HG02571 (cell line): ENCODE data around the gene GRIA1.

Source experiments
- ATAC-seq: cut with Tn5 transposase; IDR thresholded peaks from one replicate; pipeline ENCODE4 v1.9.1; 2021; ENCODE audit warnings: mild to moderate bottlenecking, moderate library complexity; ENCODE audit not compliant: unreplicated experiment

GRIA1 gene

DNA sequence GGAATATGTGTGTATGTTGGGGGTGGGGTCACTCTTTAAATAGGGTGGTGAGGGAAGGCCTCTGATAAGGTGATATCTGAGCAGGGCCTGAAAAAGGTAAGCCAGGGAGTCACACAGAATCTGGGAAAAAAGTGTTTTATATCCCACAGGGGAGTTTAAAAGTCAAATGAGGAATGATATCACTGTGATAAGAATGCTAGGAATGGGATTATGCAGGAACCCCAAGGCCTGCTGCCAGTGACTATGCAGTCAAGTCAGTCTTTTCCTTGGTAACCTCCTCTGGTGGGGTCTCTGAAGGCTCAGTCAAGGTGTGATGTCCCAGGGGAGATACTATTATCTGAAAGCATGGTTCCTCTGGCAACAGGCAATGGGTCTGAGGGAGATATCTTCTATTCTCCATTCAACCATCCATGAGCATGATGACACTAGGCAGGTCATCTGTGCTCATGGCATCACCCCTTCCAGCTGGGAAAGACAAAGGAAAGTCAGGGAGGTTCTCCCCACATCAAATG, 53.5 kb downstream of the GRIA1 start:
- no peak for ATAC-seq

DNA sequence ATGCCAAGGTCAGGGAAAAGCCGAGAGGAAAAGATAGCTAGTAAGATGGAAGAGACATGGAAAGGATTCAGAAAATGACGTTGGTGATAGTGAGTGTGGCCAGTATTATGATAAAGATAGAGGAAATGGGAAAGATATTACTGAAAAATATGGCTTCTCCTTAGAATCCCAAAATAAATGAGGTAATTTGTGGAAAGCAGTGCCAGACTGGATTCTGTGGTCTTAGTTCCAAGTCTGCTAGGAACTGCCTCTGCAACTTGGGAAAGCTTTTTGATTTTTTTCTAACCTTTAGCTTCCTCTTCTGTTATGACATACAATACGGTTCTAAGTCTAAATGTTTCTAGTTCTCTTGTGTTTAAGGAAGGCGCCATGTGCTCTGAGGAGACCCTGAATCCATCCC, 54.2 kb downstream of the GRIA1 start:
- ATAC-seq = no peak

DNA sequence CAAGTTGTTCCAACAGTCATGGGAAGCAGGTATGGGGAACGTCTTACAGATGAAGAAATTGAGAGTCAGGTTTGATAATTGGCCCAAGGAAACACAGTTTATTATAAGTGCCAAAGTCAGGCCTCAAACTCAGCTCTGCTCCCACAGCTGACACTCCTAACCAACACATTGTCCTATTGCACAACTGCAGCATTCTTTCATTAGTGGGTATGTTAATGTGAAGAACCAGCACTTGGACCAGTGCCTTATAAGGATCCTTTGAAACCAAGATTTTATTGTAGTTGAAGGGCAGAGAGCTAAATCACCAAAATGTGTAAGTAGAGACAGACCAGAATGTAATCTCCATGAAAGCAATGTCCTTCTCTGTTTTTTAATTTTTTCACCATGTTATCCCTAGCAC, 56.1 kb downstream of the GRIA1 start:
- no peak for ATAC-seq

DNA sequence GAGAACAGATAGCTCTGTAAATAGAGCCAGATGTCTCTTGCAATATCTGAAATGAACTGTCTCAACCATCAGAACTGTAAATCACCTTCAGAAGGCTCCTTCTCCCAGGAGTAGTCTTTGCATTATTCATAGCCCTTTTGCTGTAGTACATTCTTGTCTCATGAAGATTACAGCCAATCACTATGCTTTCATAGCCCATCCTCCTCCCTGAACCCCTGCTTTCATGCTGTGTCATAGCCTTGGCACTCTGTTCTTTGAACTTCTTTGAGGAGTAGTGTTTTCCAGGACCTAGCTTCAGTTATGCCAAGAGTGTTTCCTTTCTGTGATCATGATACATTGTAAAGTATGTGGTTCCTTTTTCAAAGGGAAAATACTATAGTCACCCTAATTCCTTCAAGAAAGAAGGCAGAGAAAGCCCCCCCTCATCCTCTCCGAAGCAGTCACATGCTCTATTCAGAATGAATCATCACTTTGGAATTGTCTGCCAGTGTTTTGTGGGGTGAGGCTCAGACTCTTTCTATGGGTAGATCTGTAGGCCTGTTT, 61.1 kb downstream of the GRIA1 start:
- ATAC-seq = no peak

DNA sequence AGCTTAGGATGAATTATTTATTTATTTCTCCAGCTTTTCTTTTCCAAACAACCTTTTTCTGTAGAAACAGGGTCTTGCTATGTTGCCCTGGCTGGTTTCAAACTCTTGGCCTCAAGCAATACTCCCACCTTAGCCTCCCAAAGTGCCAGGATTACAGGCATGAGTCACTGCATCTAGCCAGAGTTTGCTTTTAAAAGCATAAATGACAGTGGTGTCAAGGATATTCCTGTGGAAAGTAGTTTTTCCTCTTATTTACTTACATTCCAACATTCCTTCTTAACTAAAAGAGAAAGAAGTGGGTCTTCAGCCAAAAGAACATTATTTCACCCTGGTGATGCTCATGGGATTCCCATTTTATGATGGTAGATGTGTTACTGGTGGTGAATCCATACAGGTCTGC, 62.4 kb downstream of the GRIA1 start:
- ATAC-seq = no peak

DNA sequence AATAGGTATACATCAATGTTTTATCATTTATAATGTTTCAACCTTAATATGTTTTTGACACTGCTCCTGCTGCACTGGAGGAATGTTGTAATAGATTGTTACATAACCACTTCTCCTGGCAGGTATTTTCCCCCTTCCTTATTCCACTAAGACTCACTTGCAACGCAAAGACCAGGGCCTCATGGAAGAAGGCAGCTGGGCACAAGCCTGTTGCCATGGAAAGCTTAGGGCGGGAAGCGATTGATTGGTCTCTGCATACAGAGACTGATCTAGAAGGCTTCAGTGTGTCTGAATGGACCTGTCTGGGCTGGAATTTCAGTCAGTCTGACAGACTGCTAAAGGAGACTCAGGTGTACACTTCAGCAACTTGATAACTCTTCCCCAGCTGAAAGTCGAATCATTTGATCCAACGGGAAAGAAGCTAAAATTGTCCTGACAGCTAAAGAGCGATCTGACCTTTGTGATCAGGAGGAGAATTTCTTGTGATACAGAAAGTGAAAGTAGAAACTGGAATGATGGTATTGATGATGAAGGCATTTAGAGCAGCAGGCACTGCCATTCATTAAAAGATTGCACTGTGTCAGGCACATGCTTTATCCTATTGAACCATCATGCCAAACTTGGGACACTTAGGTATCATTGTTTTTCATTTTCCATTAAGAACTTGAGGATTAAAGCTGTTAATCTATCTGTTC, 65.1 kb downstream of the GRIA1 start:
- ATAC-seq = no peak

DNA sequence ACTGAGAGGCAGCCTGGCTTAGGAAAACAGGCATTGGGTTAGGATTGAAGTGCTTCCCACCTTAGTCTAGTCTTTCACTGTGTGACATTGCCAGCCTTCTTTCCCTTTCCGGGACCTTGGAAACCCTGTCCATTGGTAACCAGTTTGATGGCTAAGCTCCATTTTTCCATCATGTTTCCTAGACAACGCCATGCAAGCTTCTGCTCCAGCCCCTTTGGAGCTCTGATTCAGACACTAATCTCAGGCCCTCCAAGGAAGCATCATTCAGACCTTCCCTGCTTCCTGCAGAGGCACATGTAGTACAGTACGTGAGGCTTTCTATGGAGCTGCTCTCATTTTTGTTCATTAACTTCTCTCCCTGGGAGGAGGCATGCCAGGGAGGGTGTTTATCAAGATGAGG, 68.5 kb downstream of the GRIA1 start:
- no peak for ATAC-seq

DNA sequence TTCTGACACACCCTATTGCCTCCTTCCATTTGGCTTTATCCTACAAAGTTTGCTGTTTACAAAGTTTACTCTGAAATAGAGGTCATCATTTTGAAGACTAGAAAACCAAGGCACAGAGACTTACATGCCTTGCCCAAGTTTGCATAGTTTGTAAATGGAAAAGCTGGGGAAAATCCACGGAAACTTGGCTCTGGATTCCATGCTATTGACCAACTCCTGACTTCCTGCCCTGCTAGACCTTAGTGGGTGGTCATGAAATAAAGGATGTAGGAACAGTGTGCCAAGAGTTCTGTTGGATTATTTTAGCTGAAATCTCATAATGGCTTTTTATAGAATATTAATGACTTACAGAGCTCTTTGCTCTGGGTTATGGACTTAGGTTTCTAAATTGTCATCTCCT, 69.5 kb downstream of the GRIA1 start:
- ATAC-seq = no peak

DNA sequence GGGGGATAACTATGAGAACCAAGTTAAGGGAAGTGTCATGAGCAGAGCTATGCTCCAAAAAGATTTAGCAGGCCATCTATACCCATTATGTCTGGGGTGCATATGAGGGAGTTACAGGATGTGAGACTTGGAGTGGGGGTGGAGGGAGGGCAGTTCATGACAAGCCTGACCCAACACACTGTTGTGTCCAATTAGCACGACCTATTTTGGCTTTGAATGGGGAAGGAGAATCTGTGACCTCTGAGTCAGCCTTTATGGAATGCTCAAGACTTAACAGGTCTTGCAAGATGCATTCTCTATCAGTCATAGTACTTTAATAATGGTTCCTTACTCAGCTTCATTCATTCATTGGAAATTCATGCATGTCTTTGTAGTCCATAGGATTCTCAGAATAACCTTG, 71.7 kb downstream of the GRIA1 start:
- no peak for ATAC-seq

DNA sequence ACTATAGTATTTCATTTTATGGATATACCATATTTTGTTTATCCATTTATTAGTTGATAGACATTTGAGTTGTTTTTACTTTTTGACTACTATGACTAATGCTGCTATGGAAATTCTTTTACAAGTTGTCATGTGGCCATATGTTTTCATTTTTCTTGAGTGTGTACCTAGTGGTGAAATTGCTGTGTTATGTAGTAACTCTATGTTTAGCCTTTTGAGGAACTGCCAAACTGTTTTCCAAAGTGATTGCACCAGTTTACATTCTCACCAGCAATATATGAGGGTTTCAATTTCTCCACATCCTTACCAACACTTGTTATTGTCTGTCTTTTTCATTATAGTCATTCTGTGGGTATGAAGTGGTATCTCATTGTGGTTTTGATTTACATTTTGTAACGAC, 75.4 kb downstream of the GRIA1 start:
- no peak for ATAC-seq

DNA sequence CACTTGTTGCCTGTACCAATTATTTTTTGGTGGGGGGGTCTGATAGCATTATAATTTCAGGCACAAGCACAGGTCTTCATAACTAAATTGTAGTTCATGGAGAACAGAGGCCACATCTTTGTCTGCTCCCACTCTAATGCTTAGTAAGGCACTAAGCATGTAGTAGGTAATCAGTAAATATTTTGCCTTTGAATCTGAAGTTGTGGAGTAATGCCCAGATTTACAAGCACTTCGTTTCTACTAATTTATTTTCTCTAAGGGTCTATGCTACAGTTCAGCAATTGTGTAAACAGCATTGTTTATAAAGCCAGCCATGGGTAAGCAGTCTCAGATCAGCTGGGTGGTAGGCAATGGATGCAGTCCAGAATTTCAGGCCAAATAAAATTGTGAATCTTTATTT, 78.6 kb downstream of the GRIA1 start:
- ATAC-seq = no peak

DNA sequence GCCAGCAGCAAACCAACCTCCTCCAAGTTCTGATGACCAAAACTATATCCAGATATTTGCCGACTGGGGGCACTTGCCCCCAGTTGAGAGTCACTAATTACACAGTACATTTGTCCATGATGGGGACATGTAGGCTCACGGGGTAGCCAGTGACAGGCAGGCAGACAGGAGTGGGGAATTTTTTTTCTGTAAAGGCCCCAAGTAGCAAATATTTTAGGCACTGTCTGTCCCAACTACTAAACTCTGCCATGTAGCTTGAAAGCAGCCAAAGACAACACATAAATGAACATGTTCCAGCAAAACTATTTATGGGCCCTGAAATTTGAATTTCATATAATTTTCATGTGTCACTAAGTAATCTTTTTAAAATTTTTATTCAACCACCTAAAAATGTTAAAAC, 80.7 kb downstream of the GRIA1 start:
- no peak for ATAC-seq

DNA sequence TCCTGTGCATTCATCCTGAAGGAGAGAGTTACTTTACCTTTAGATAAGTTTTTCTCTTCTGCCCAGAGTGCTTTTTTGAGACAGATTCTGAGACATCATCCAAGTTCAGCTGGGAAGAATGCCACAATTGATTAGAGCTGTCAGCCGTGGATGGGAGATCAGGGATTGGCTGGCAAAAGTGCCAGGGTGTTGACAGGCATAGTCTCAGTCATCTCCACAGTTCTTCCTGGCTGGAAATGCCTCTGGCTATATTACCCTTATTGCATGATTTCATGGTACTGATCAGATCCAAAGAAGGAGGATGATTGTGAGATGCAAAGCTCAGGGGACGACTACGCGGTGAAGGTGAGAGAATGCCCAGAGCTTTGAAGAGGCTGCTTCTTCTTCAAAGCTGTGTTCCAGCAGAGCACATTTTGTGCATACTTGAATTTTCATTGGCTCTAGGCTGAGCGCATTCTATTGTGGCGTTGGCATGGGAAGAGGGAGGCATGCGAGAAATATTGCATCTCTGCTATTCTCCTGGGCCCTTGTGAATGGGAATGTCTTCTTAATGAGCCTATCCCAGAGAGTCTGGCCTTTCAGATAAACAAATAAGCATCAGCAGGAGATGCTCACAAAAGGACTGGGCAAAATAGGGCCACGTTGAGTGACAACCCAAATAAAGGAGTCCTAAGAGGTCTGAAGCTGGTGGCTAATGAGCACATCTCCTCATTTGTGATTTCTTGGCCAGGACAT, 82.1 kb downstream of the GRIA1 start:
- no peak for ATAC-seq

DNA sequence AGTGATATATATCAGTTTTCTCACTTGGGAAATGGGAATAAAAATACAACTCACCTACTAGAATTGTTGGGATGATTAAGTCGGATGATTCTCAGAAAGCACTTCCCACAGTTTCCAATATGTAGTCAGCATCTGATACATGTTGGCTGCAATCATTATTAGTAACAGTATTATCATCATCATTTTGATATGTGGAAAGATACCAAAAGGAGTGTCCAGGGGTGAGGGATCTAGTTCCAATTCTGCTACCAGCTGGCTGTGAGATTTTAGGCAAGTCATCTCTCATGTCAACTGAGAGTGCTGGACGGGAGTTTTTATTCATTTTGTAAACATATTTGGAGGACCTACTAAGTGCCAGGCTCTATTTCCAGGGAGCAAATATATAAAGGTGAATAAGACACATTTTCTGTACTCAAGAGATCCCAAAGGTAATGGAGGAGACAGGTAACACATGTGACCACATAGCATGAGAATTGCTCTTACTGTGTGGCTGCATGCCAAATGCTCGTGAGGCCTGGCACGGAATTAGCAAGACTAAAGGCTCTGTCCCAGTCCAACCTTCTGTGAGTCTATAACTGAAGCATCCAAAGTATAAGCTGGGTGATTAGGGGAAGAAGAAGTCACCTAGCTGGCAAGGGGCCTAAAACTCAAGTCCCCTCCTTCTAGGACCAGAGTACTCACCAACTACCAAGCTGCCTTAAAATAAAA, 83.0 kb downstream of the GRIA1 start:
- ATAC-seq = no peak

DNA sequence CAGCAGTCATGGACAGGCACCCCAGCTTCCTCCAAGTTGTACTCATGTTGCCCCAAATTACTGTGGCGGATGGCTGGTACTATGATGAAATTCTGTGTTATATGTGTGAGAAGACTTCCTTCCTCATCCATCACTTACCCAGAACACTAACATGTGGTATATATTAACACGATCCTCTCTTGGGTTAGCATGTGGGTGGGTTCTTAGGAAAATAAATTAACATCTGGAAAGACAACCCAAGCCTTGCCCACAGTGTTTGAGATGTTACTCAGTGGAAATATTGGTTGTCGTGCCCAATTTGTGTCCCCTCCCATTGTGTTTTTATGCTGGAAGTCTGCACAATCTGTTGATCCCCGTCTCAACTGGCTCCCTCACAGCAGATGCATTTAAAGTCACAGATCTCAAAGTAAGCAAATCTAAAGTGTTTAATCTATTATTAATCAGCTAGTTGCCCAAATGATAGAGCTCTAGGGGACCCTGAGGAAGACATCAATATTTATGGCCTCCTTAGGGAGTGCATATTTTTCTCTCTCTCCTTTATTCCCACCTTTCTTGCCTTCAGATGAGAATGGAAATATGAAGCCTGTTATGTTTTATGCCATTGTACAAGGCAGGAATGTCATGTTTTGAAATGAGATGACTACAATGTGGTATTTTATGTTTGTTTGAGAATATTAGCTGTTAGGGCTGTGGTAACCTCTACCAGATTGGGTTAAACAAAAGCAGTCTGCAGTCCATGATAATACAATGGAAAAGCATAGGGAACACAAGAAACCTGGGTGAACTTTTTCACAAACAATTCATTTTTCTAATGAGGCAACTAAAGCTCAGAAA, 93.9 kb downstream of the GRIA1 start:
- ATAC-seq = no peak

DNA sequence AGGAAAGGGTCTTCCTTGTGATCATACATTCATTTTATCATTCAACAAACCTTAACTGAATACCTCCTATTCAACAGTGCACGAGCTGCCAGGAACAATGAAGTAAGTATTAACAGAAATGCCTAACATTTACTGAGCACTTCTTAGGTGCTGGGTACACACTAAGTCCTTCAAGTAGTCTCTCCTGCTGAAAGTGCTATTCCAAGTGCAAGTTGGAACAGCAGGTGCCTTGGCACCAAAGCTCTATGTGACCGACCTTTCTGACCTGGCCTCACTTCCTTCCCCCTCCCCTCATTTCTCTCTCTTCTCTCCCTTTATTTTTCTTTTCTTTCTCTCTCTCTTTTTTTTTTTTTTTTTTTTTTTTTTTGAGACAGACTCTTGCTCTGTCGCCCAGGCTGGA, 94.5 kb downstream of the GRIA1 start:
- no peak for ATAC-seq

DNA sequence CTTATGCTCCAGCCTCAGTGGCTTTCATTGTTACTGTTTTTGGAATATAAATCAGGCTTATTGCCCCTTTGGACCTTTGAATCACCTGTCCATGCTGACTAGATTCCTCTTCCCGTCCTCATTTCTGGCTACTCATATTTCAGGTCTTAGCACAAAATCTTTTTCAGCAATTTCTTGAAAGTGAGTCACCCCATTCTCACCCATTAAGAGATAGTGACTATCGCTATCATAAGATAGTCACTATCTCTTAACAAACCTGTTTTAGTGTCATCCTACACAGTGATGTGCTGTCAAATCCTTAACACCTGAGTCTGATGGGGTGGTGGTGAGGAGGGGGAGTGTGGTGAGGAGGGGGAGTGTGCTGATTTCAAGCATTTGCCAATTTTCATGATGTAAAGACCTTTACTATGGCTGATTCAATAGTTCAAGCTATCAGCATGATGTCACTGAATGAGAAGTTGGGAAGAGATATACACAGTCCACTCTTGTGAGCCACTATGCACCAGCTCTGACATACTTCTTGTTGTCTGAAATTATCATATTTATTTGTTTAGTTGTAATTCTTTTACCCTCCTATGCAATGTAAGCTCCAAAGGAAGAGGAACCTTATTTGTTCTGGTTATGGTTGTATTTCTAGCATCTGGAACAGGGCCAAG, 95.3 kb downstream of the GRIA1 start:
- ATAC-seq = no peak

DNA sequence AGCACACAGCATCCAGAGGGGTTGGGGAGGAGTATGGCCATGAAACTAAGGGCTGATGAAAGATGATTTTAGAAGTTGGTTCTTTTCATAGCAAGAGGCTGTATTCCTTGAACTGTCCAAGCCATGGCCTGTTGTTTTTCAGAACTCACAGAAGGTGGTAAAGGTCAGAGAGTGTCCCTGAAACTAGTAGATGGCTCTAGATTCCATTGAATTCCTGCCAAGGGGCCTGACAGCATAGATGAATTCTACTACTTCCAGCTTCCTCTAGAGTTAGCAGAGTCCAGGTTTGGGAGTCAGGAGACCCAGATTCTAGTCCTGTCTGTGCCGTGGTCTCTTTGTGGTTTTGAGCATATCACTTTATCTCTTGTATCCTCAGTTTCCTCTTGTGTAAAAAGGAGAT, 101.6 kb downstream of the GRIA1 start:
- no peak for ATAC-seq

DNA sequence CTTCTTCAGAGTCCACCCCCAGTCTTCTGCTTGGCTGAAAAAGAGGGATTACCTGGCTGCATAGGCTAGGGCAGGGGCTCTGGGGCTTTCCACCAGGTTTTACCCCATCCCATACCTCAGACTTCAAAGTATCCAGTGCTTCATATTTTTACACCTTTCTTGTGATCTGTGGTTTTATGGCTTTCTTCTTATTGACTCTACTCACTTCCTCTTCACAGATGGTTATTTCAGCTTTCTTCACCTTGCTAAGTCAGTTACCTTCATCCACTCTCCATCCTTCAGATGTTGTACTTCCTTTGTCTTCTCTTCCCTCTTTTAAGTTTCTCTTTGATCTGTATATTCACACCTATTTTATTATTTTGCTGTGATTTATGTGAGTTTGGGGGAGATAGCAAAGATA, 104.3 kb downstream of the GRIA1 start:
- ATAC-seq = no peak

DNA sequence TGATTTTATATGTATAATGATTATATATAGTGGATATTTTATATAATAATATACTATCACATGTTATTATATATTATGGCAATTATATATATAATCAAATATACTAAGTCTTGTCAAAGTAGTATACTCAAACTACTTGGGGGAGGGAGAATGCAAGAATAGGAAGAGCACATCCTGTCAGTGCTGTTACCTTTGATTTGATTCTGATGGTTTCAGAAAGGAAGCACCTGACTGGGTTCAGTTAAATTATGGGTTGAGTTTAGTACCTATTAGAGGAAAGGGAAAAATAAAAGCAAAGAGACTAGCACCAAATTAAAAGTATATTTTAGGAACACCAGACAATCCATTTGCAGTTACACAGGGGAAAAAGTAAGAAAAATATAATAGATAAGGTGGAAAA, 107.6 kb downstream of the GRIA1 start:
- ATAC-seq = peak; percentile 60
